Eye (tissue), 1 donor: Measurements from ENCODE around the gene PPP1R18.
"Not testable (repeated sequence)": the region's sequence is repeated elsewhere in the genome, so short reads cannot be mapped to it uniquely, and the experiment has no call there.

Experiments
- DNase-seq: peaks from one replicate; pipeline ENCODE4 v3.0.0-alpha.2; 2015

Gene PPP1R18, protein sequence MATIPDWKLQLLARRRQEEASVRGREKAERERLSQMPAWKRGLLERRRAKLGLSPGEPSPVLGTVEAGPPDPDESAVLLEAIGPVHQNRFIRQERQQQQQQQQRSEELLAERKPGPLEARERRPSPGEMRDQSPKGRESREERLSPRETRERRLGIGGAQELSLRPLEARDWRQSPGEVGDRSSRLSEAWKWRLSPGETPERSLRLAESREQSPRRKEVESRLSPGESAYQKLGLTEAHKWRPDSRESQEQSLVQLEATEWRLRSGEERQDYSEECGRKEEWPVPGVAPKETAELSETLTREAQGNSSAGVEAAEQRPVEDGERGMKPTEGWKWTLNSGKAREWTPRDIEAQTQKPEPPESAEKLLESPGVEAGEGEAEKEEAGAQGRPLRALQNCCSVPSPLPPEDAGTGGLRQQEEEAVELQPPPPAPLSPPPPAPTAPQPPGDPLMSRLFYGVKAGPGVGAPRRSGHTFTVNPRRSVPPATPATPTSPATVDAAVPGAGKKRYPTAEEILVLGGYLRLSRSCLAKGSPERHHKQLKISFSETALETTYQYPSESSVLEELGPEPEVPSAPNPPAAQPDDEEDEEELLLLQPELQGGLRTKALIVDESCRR

DNA sequence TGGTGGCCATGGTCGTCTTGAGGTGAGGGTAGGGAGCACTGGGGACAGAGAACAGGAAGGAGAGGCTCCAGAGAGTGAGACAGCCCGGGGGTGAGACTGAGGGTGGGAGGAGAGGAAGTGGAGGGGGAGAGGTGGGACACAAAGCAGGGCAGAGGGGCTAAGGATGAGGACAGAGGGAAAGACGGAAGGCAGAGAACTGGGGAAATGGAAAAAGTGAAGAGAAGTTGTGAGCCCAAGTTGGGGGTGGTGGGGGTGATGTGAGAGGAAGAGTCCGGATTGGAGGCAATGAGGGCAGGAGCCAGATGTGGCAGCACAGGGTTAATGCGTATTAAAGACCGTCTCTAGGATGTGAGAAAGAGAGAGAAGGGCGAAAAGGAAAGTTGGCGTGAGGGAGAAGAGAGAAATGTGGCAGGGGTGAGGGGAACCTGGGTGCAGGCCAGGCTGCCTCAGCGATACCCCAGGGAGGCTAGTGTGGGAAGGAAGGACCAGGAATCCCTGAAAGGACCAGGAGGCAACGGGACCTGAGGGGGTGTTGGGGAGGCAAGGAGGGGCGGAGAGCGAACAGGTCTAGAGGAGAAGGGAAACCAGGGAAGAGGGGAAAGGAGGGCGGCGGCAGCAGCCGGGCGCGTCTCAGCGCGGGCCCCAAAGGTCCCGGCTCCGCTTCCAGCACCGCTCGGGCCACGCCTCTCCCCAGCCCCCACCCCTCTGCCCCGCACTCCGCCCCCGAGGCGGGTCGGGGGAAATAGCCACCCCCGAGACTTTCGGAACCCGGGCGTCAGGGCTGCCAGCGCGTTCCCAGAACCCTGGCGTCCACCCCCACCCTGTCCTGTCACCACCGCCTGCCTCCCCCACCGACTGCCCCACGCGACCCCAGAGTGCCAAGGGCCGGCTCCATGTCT, at the start of gene PPP1R18:
PPP1R18 (minus strand) TSS at position 637 of the 899 bp plus-strand sequence; CDS start at position 10, 627 bp downstream.
- DNase-seq = peak; percentile 12

DNA sequence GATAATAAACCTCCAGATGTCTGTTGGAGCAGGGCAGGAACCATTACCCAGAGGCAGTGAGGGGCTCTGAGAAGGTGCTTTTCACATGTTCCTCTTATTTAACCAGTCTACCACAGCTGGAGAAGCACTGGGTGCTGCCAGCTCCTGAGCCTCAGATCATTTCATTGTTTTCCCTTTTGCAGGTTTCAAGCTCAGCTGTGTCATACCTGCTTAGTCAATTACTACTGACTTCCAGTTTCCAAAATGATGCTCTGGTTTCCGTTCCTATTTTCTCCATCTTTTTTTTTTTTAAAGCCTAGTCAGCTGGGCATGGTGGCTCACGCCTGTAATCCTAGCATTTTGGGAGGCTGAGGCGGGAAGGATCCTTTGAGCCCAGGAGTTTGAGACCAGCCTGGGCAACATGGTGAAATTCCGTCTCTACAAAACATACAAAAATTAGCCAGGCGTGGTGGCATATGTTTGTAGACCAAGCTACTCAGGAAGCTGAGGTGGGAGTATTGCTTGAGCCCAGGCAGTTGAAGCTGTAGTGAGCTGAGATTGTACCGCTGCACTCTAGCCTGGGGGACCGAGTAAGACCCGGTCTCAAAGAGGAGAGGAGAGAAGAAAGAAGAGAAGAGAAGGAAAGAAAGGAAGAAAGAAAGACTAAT, 49.3 kb upstream of the PPP1R18 start:
- no peak for DNase-seq

DNA sequence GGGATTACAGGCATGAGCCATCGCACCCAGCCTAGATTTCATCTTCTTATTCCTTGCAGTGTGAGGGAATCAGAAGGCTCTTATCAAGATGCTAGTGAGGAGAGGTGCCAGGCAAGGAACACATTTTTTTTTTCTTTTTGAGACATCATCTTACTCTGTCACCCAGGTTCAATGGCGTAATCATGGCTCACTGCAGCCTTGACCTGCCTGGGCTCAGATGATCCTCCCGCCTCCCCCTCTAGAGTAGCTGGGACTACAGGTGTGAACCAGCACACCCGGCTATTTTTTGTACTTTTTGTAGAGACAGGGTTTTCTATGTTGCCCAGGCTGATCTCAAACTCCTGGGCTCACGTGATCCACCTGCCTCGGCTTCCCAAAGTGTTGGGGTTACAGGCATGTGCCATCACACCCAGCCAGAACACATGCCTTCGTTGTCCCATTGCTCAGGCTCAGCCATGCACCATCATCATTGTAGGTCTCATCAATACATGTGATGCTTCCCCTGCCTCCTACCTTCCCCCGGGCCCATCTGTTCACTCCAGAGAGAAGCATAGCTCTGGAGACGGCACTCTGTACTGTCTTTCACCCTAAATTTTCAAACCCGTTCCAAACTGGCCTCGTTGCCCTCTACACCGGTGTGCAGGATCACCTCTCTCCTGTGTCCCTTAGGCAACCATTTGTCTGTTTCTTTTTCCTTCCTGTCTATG, 45.9 kb upstream of the PPP1R18 start:
- no peak for DNase-seq

DNA sequence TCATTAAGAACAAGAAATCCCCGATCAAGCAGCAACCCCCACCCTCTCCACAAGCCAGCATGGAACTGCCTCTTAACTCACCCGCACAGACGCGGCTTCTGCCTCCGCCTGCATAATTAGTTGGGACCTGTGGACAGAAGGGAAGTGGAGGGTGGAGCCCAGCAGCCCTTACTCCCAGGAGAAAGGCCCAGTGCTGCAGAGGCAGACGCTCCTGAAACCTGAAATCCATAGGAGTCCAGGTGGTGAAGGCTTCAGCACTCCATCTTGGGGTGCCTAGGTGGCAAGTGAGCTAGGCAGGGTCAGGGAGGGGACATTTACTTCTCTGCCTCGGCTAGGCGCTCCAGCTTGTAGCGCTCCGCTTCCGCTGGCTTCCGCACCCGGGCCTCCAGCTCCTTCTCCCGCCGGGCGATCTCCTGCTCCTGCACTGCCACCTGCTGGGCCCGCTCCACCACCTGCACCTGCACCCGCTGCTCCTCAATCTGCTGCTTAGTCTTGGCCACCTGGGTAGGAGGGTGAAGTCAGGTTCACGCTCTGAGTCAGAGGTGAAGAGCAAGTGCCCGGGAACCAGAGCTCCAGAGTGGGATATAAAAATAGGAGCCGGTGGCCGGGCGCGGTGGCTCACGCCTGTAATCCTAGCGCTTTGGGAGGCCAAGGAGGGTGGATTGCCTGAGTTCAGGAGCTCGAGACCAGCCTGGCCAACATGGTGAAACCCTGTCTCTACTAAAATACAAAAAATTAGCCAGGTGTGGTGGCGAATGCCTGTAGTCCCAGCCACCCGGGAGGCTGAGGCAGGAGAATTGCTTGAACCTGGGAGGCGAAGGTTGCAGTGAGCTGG, 44.4 kb upstream of the PPP1R18 start:
- peak; percentile 83 for DNase-seq

DNA sequence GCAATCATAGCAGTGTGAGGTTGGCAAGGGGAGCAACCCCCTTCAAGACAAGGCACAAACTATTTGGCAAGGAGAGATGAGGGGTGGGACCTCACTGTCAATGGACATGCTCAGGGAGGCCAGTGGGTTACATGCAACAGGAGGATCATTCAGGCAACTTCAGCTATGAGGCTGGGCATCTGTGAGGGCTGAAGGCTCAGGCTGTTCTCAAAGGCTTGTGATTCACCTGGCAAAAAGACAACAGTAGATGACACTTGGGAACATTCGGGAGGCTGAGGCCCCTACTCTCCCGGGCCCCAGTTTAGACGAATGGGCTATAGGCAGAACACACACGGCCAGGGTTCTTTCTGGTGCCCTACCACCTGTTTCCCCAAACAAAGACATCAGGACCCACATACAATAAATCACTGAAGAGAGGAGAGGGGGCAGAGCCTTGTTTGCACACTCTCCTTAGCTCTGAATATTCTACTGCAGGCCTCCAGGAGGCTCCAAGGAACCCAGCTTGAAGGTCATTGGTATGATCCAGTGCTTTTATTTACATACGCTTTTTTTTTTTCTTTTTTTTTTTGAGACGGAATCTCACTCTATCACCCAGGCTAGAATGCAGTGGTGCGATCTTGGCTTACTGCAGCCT, 41.6 kb upstream of the PPP1R18 start:
- peak; percentile 16 for DNase-seq

DNA sequence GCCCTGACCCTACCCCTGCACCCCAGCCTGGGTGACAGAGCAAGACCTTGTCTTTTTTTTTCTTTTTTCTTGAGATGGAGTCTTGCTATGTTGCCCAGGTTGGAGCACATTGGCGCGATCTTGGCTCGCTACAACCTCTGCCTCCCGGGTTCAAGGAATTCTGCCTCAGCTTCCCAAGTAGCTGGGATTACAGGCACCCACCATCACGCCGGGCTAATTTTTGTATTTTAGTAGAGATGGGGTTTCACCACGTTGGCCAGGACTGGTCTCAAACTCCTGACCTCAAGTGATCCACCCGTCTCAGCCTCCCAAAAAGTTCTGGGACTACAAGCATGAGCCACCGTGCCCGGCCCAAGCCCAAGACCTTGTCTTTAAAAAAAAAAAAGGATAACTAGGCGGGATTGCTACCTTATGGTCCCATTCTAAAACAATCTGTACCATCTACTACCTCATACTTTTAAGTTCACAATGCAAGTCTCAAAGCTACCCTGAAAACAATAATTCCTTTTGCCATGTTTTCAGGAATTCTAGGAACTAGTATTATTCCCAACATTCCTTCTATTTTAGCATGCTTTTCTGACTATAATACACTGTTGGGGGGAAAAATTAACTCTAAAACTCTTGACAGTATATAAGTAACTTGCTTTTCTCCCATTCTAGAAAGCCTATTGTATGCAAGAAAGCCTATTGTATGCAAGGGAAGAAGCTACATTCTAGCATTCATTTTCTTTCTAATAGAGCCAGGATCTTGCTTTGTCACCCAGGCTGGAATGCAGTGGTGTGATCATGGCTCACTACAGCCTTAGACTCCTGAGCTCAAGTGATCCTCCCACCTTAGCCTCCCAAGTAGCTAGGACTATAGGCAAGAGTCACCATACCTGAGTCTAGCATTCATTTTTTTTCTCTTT, 40.3 kb upstream of the PPP1R18 start:
- DNase-seq = peak; percentile 14

DNA sequence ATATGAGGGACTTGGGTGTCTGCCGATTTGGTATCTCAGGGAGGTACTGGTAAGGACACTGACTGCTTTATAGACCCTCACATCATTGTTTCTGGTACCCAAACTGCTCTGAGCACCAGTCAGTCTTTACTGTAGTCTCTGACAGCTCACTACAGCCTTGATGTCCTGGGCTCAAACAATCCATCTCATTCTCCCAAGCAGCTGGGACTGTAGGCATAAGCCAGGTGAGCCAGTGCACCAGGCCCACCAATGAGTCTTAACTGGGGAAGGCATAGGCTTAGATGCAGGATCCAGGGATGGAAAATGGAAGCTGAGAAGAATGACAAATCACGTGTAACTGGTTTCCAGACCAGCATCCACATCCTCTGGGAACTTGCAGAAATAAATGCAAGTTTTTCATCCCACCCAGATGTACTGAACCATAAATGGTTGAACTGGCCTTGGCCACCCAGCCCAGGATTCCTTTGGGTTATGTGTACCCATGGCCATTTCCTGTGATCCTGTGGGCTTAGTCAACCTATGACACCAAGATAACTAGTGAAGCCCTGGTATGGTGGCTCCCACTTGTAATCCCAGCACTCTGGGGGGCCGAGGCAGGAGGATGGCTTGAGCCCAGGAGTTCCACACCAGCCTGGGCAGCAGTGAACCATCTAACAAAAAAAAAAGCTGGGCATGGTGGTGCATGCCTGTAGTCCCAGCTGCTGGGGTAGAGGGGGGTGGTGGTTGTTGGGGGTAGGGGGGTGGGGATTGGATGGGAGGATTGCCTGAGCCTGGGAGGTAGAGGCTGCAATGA, 39.5 kb upstream of the PPP1R18 start:
- peak; percentile 50 for DNase-seq

DNA sequence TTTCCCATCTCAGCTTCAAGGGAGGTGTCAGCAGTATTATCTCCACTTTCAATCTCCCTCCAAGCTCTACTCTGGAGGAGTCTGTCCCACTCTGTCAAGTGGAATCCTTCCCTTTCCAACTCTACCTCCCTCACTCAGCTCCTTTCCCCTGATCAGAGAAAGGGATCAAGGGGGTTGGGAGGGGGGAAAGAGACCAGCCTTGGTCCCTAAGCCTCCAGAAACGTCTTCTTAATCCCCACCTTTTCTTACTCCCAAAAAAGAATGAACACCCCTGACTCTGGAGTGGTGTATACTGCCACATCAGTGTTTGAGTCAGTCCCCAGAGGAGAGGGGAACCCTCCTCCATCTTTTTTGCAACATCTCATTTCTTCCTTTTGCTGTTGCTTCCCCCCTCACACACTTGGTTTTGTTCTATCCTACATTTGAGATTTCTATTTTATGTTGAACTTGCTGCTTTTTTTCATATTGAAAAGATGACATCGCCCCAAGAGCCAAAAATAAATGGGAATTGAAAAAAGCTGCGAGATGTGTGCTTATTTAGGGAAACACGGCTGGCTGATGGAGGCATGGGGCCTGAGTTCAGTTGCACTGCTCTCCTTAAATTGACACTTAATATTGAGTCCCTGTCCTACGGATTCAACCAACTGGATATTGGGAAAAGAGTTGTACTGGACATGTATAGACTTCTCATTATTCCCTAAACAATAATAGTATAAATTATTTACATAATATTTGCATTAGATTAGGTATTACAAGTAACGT, 38.6 kb upstream of the PPP1R18 start:
- peak; percentile 33 for DNase-seq

DNA sequence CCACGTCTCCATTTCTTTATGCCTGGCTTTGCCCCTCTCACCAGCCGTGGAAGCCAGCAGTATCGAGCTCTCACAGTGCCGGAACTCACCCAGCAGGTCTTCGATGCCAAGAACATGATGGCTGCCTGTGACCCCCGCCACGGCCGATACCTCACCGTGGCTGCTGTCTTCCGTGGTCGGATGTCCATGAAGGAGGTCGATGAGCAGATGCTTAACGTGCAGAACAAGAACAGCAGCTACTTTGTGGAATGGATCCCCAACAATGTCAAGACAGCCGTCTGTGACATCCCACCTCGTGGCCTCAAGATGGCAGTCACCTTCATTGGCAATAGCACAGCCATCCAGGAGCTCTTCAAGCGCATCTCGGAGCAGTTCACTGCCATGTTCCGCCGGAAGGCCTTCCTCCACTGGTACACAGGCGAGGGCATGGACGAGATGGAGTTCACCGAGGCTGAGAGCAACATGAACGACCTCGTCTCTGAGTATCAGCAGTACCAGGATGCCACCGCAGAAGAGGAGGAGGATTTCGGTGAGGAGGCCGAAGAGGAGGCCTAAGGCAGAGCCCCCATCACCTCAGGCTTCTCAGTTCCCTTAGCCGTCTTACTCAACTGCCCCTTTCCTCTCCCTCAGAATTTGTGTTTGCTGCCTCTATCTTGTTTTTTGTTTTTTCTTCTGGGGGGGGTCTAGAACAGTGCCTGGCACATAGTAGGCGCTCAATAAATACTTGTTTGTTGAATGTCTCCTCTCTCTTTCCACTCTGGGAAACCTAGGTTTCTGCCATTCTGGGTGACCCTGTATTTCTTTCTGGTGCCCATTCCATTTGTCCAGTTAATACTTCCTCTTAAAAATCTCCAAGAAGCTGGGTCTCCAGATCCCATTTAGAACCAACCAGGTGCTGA, 37.6 kb upstream of the PPP1R18 start:
- DNase-seq = not testable (repeated sequence)

DNA sequence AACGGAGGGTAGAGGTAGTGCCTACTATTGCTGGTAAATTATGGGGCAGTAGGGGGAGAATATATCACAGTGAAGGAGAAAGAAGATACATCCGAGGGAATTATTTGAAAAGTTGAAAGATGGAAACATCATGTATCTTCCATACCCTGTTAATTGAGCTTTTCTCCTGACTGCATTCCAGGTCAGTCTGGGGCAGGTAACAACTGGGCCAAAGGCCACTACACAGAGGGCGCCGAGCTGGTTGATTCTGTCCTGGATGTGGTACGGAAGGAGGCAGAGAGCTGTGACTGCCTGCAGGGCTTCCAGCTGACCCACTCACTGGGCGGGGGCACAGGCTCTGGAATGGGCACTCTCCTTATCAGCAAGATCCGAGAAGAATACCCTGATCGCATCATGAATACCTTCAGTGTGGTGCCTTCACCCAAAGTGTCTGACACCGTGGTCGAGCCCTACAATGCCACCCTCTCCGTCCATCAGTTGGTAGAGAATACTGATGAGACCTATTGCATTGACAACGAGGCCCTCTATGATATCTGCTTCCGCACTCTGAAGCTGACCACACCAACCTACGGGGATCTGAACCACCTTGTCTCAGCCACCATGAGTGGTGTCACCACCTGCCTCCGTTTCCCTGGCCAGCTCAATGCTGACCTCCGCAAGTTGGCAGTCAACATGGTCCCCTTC, 36.9 kb upstream of the PPP1R18 start:
- DNase-seq = not testable (repeated sequence)

DNA sequence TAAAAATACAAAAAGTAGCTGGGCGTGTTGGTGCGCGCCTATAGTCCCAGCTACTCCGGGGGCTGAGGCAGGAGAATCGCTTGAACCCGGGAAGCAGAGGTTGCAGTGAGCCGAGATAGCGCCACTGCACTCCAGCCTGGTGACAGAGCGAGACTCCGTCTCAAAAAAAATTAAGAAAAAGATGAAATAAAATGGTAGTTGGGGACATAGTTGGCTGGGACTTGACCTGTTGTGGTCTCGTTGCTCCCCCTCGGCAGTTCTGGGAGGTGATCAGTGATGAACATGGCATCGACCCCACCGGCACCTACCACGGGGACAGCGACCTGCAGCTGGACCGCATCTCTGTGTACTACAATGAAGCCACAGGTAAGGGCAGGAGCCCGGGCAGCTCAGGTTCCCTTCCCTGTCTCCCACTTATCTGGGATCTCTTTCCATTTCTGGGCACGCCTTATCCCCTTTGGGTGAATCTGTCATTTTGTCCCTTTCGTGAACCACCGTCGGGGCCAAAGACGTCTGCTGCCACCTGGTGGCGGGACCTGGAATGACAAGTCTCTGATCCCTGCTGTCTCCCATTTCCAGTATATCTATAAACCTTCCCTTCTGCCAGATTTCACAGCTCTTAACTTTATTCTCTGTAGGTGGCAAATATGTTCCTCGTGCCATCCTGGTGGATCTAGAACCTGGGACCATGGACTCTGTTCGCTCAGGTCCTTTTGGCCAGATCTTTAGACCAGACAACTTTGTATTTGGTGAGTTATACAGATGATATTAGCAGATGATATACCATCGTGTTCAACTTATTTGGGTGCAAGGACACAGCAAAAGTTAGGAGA, 36.1 kb upstream of the PPP1R18 start:
- peak; percentile 95 for DNase-seq

DNA sequence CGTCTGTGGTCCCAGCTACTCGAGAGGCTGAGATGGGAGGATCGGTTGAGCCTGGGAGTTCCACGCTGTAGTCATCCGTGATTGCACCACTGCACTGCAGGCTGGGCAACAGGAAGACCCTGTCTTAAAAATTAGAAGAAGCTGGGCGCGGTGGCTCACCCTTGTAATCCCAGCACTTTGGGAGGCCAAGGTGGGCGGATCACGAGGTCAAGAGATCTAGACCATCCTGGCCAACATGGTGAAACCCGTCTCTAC, 35.5 kb upstream of the PPP1R18 start:
- DNase-seq = not testable (repeated sequence)

DNA sequence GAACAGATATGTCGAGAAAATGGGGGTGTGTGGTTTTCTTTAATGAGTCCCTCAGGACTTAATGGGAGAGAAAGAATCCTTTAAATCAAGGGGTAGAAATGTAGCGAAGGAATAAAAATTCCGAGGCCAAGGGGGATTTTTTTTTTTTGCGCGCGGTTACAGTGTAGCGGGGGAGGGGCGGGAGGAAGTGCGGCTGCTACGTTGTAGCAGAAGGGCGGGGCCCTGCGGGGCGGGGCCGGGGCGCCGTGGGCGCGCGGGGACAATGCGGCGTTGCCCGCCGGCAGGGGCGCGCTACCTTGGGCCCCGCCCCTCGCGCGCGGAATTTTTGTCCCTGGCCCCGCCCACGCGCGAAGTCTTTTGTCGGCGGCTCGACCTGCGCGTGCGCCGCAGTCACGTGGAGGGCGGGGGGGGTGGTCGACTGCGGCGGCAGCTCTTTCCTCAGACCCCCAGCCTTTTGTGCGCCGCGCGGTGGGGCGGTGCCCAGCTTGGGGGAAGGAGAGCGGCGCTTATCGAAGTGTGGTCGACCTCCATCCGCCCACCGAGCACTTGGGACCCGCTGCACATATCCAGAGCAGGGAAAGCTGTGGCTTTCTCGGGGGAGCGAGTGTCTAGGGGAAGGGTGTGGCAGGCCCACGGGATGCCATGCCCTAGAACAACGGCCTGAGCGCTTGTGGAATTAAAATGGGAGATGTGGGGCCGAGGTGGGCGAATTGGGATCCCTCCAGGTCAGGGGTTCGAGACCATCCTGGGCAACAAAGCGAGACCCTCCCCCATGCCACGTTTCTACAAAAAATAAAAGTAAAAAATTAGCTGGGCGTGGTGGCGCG, 35.0 kb upstream of the PPP1R18 start:
- DNase-seq = peak; percentile 97

DNA sequence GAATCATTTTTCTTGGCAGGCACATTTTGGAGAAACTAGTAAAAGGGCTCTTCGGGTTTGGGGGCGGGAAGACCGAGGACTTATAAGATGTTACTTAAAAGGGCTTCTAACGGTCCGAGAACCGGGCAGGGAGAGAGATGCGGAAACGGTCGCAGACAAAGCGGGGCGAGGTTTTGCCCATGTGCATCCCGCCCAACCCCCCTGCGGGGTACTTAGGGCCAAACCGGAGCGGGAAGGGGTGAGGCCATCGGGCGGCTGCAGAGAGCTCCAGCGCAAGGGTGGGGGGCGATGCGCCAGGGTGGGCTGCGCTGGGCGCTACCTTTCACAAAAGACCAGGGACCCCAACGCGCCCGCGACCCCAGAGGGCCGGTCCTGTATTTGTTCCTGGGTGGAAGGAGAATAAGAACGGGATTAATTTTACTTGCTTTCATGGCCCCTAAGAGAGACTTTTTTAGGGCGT, 34.3 kb upstream of the PPP1R18 start:
- peak; percentile 90 for DNase-seq
